NCI-H1048 (cell line): ENCODE measurements around the gene SENP8.
"Not testable (repeated sequence)": the region's sequence is repeated elsewhere in the genome, so short reads cannot be mapped to it uniquely, and the experiment has no call there.

Source experiments
- DNase-seq: peaks from one replicate; lab custom pipeline; 2025; lab: John Stamatoyannopoulos, UW

The SENP8 gene

GRCh38 chr15:72118017-72118978 is at the start of gene SENP8, which contains the start of gene MYO9A:
TSS of gene SENP8 (plus strand) at chr15:72118403. CDS start at chr15:72139624, 21,221 bp downstream.
TSS of gene MYO9A (minus strand) at chr15:72118150. CDS start at chr15:72046563, 71,587 bp downstream.
- peak; percentile 90 for DNase-seq

DNA sequence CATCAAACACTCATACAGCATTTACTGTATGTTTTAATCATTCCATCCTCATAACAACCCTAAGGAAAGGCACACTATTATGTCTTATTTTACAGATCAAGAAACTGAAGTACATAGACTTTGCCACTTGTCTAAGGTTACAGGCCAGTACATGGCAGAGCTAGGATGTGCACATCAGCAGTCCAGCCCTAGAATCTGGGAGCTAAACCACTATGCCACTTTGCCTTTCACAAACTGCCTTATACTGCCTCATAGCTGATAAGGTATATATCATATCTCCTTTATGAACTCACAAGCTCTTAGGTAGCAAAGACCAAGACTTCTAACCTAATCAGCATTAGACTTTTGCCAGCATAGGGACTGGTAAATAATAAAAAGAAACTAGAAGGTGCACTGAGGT is 49.3 kb upstream of the SENP8 start:
- no peak for DNase-seq

- DNase-seq: no peak
Observed at GRCh38 chr15:72070817-72071447, 47.3 kb upstream of the SENP8 start.

DNA sequence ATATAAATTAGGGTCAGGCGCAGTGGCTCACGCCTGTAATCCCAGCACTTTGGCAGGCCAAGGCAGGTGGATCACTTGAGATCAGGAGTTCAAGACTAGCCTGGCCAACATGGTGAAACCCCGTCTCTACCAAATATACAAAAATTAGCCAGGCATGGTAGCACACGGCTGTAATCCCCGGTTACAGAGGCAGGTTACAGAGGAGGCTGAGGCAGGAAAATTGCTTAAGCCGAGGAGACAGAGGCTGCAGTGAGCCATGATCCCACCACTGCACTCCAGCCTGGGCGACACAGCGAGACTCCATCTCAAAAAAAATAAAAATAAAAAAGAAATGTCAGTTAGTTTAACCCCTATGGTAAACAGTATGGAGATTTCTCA is 46.8 kb upstream of the SENP8 start:
- not testable (repeated sequence) for DNase-seq

- DNase-seq: no peak
Observed at GRCh38 chr15:72074335-72075060, 43.7 kb upstream of the SENP8 start.

DNA sequence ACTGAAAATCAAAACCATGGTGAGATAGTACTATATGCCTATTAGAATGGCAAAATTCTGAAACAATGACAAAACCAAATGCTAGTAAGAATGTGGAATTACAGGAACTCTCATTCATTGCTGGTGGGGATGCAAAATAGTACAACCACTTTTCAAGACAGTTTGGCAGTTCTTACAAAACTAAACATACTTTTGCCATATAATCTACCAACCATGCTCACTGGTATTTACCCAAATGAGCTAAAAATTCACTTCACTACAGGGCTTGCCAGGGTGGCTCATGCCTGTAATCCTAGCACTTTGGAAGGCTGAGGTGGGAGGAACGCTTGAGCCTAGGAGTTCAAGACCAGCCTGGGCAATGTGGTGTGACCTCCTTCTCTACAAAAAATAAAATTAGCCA is 40.3 kb upstream of the SENP8 start:
- no peak for DNase-seq

GRCh38 chr15:72078887-72079286 is 39.3 kb upstream of the SENP8 start:
- no peak for DNase-seq

DNA sequence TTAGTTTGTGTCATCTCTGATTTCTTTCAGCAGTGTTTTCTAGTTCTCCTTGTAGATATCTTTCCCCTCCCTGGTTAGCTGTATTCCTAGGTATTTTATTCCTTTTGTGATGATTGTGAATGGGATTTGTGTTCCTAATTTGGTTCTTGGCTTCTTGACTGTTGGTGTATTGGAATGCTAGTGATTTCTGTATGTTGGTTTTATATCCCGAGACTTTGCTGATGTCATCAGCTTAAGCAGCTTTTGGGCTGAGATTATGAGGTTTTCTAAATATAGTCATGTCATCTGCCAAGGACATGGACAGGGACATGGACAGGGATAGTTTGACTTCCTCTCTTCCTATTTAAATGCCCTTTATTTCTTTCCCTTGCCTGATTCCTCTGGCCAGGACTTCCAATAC is 36.0 kb upstream of the SENP8 start:
- DNase-seq: no peak

GRCh38 chr15:72086010-72086697 is 32.0 kb upstream of the SENP8 start:
- no peak for DNase-seq

- DNase-seq: no peak
Observed at GRCh38 chr15:72086920-72087648, 31.1 kb upstream of the SENP8 start.

DNA sequence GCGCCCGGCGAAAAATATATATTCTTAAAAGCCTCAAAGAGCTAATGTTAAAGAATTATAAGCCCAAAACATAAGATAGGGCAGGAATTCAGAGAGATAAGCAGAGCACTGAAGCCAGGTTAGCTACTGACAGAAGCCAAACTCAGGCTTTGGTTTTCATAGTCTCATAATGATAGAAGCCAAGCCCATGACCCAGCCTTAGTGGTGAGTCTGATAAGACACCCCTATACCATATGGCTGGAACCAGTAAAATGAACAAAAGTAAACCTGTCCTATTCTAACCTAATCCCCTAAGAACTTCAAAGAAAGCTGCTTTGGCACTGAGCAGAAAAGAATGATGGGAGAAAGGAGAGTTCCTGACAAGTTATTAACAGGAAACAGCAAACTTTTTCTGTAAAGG is 26.2 kb upstream of the SENP8 start:
- no peak for DNase-seq

- DNase-seq: no peak
Observed at GRCh38 chr15:72092691-72093090, 25.5 kb upstream of the SENP8 start.

- no peak for DNase-seq
Observed at GRCh38 chr15:72096796-72097195, 21.4 kb upstream of the SENP8 start.

GRCh38 chr15:72098040-72098439 is 20.2 kb upstream of the SENP8 start:
- DNase-seq: no peak

DNA sequence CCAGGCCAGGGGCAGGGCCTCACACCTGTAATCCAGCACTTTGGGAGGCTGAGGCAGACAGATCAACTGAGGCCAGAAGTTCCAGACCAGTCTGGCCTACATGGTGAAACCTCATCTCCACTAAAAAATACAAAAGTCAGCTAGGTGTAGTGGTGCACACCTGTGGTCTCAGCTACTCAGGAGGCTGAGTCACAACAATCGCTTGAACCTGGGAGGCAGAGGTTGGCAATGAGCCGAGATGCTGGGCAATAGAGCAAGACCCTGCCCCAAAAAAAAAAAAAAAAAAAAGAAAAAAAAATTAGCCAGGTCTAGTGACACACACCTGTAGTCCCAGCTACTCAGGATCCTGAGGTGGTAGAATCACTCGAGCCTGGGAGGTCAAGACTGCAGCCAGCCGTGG is 19.0 kb upstream of the SENP8 start:
- DNase-seq: no peak

- not testable (repeated sequence) for DNase-seq
Observed at GRCh38 chr15:72100551-72100950, 17.7 kb upstream of the SENP8 start.

DNA sequence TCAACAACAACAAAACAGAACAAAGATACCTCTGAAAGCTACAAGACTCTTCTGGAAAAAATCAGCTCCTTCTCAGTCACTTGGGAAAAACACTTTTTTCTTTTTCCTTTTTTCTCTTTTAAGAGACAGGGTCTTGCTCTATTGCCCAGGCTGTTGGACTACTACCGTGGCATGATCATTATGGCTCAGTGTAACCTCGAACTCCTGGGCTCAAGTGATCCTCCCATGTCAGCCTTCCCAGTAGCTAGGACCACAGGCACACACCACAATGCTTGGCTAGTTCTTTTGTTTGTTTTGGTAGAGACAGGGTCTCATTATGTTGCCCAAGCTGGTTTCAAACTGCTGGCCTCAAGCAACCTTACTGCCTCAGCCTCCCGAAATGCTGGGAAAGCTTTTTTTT is 13.1 kb upstream of the SENP8 start:
- no peak for DNase-seq

DNA sequence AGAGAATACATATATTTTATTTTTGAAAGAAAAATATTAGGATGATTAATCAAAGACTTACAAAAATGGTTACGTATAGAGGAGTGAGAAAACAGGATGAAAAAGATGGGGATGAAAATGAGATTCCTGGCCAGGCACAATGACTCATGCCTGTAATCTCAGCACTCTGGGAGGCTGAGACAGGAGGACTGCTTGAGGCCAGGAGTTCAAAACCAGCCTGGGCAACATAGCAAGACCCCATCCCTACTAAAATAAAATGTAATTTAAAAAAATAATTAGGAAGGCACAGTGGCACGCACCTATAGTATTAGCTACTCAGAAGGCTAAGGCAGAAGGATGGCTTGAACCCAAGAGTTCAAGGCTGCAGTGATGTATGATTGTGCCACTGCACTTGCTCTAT is 12.1 kb upstream of the SENP8 start:
- no peak for DNase-seq

GRCh38 chr15:72110355-72110754 is 7.8 kb upstream of the SENP8 start:
- DNase-seq: no peak

DNA sequence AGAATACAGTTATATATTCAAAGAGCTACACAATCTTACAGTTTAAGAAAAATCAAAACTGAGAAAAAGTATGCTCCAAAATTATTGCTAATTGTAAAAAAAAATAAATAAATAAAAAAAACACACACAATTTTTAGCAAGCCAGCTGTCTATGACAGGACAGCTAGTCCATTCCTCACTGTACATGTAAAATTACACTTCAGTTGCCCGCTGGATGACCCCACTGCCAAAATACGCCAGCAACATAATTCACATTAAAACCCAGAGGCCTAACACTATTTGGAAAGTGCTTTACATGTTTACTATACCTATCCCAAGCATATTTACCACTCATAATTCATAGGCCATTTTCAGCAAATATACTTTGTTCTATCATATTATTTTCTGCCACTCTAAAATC is 6.1 kb upstream of the SENP8 start:
- DNase-seq: no peak

- DNase-seq: no peak
Observed at GRCh38 chr15:72112805-72113204, 5.4 kb upstream of the SENP8 start.
